ENCODE results near the gene MND1. TPM values are rescaled to one million over a fixed set of nuclear protein-coding genes. Genes with fewer than 3 reads are reported as not detected.

The MND1 gene
- total RNA-seq, 1 donor = 4.3 TPM

DNA sequence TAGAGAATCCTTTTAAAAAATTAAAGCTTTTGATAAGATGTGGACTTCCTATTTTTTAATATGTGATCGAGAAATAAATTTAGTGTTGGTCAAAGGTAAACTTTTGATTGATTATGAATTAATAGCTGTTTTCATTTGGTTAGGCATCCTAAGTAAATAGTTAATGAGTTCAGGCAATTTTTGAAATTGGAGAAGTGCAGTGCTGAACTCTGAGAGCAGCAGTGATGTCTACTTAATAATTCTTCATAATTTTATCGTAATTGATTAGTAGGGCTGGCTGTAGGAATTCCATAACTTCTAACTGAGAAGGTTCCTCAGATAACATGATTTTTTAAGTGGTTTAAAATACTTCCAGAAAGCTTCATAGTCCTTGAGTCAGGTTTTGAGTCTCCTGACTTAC is 1.5 kb downstream of the MND1 start:
- no peak for DNase-seq (ENCODE audit: low read depth)
- TF ChIP-seq, protein P1, sequence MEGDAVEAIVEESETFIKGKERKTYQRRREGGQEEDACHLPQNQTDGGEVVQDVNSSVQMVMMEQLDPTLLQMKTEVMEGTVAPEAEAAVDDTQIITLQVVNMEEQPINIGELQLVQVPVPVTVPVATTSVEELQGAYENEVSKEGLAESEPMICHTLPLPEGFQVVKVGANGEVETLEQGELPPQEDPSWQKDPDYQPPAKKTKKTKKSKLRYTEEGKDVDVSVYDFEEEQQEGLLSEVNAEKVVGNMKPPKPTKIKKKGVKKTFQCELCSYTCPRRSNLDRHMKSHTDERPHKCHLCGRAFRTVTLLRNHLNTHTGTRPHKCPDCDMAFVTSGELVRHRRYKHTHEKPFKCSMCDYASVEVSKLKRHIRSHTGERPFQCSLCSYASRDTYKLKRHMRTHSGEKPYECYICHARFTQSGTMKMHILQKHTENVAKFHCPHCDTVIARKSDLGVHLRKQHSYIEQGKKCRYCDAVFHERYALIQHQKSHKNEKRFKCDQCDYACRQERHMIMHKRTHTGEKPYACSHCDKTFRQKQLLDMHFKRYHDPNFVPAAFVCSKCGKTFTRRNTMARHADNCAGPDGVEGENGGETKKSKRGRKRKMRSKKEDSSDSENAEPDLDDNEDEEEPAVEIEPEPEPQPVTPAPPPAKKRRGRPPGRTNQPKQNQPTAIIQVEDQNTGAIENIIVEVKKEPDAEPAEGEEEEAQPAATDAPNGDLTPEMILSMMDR (IDR thresholded peaks at IDR 0.05; ENCODE audit: insufficient read depth, low read depth, low read length) = no peak
- H3K4me3 ChIP-seq (ENCODE audit: low read depth, low read length) = peak overlapping the region; percentile 77

DNA sequence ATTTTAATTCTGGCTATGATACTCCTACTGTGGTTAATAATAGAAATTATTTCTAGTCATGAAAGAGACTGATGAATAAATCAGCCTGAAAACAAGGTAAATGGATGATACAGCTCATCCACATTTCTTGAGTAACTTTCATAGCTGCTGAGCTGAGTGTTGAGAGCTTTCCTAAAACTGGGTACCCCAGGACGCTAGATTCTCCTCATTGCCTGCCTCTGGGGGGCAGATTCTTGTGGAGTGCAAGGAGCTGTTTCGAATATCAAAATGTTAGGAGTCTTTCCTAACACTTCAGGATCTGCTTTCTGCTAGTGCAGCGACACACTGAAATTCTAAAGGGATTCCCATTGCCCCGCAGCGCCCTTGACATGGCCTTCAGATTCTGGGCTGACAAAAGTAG is 2.1 kb downstream of the MND1 start:
- no peak for DNase-seq (ENCODE audit: low read depth)
- no peak overlapping the region for H3K4me3 ChIP-seq (ENCODE audit: low read depth, low read length)
- TF ChIP-seq, protein P1 (IDR thresholded peaks at IDR 0.05; ENCODE audit: insufficient read depth, low read depth, low read length) = peak; percentile 18

DNA sequence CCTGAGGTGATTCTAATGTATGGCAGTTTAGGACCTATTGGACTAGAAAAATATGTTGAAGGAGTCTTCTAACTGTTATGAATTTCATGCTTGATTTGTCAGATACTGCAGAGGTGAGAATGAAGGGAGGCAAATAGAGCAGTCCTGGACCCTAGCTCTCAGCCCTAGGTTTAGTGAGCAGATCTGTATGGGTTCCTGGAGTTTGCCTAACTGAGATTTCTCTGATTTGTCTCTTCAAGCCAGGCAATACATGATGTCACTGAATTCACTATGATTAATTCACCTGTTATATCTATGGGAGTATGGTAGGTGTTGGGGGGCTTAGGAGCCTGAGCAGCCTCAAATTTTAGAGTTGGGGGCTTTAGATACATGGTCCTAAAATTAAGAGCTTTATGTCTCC is 2.6 kb downstream of the MND1 start:
- H3K4me3 ChIP-seq (ENCODE audit: low read depth, low read length) = no peak overlapping the region
- TF ChIP-seq, protein P1 (IDR thresholded peaks at IDR 0.05; ENCODE audit: insufficient read depth, low read depth, low read length) = no peak
- no peak for DNase-seq (ENCODE audit: low read depth)

DNA sequence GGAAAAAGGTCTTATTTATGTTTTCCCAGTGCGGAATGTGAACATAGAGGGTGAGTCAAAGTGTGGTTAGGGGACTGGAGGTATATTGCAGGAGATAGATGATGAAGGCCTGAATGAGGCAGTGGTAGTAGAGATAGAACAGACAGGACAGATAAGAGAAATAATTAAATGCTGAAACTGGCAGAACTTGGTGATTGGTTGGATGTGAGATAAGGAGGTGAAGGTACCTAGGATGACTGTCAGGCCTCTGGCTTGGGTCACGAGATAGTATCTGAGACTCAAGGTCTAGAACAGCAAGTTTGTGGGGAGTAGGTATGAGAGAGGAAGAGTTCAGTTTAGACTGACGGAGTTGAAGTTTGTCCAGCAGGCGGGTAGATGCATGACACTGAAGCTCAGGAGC is 3.5 kb downstream of the MND1 start:
- peak; percentile 38 for DNase-seq (ENCODE audit: low read depth)
- TF ChIP-seq, protein P1 (IDR thresholded peaks at IDR 0.05; ENCODE audit: insufficient read depth, low read depth, low read length) = no peak
- no peak overlapping the region for H3K4me3 ChIP-seq (ENCODE audit: low read depth, low read length)

DNA sequence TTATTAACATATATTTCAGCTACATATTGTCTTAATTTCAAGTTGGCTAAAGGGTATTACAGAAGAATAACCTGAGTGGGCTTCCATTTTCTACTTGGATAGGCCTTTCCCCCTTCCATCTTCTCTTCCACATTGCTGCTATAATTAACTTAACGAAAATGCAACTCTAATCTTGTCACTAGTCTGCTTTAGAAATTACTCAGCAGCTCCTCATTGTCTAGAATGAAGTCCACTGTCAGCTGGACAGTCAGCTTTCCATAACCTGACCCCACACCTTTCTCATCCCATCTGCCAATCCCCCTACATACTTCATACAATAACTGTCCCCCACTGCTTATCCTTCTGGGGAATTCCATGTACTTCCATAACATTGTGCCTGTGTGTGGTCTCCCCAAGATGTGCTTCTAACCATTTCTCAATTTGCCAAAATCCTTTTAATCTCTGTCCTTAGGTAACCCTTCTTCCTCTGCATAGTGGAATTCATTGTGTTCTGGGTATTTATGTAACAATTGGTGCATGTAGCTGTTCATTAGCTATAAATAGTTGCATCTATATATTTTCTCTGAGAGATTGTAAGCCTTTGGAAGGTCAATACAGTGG is 4.8 kb downstream of the MND1 start:
- no peak for DNase-seq (ENCODE audit: low read depth)
- TF ChIP-seq, protein P1 (IDR thresholded peaks at IDR 0.05; ENCODE audit: insufficient read depth, low read depth, low read length) = no peak
- H3K4me3 ChIP-seq (ENCODE audit: low read depth, low read length) = no peak overlapping the region

DNA sequence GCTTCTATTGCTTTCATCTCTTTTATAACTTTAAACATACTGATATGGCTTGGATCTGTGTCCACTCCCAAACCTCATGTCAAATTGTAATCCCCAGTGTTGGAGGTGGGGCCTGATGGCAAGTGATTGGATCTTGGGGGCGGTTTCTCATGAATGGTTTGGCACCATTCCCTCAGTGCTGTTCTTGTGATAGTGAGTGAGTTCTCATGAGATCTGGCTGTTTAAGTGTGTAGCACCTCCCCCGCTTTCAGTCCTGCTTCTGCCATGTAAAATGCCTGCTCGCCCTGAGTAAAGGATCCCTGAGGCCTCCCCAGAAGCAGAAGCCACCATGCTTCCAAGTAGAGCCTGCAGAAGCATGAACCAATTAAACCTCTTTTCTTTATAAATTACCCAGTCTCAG is 17.7 kb downstream of the MND1 start:
- TF ChIP-seq, protein P1 (IDR thresholded peaks at IDR 0.05; ENCODE audit: insufficient read depth, low read depth, low read length) = no peak
- peak; percentile 48 for DNase-seq (ENCODE audit: low read depth)
- H3K4me3 ChIP-seq (ENCODE audit: low read depth, low read length) = no peak overlapping the region

DNA sequence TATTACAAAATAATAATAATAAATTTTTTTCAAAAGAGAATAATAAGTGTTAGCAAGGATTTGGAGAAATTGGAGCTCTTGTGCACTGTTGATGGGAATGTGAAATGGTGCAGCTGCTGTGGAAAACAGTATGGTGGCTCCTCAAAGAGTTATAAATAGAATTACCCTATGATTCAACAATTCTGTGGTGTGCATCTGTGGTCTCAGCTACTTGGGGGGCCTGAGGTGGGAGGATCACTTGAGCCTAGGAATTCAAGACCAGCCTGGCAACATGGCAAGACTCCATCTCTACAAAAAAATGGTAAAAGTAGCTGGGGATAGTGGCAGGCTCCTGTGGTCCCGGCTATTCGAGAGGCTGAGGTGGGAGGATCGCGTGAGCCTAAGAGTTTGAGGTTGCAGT is 19.6 kb downstream of the MND1 start:
- DNase-seq (ENCODE audit: low read depth) = no peak
- no peak overlapping the region for H3K4me3 ChIP-seq (ENCODE audit: low read depth, low read length)
- TF ChIP-seq, protein P1 (IDR thresholded peaks at IDR 0.05; ENCODE audit: insufficient read depth, low read depth, low read length) = no peak

All from fibroblast of villous mesenchyme (primary cell).